ENCODE data around the gene RBM34. TPM values are rescaled to one million over a fixed set of nuclear protein-coding genes. Genes with fewer than 3 reads are reported as not detected.

The RBM34 gene
- total RNA-seq, 1 donor from 2014 or later, result 72.1 TPM

DNA sequence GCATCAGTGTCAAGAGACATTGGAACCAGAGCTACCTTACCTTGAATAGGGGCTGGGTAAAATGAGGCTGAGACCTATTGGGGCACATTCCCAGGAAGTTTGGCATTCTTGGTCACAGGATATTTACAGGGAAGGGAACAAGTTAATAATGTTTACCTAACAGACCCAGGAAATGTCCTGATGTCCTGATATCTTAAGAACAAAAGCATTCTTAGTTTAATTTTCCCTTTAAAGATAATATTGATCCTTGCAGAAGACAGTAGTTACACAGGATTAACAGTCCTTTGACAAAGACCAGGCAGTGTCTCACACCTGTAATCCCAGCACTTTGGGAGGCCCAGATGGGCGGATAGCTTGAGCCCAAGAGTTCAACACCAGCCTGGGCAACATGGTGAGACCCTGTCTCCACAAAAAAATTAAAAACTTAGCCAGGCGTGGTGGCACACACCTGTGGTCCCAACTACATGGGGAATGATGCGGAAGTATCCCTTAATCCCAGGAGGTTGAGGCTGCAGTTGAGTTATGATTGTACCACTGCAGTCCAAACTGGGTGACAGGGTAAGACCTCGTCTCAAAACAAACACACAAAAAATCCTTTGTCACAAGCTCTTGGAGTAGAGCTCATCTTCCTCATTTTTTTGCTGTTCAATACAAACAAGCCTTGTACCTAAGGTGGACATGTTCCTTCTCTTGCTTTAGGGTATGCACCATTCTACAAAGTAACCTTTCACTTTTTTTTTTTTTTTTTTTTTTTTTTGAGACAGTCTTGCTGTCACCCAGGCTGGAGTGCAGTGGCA, 31.1 kb downstream of the RBM34 start:
- H3K4me1 Mint-ChIP-seq, result peaks cover 15% of the 10 kb centered on the region
- H3K9me3 Mint-ChIP-seq, result no peaks in the 10 kb centered on the region
- H3K27ac Mint-ChIP-seq, result peak overlapping the region; percentile 66
- peaks cover 17% of the 10 kb centered on the region for H3K36me3 Mint-ChIP-seq
- no peaks in the 10 kb centered on the region for H3K27me3 Mint-ChIP-seq (ENCODE audit: low read depth)
- no peak for DNase-seq (ENCODE audit: low spot score in 2 of 2, unreplicated experiment in 2 of 2)
- H3K4me3 Mint-ChIP-seq, result no peak overlapping the region
- TF ChIP-seq, protein P1, sequence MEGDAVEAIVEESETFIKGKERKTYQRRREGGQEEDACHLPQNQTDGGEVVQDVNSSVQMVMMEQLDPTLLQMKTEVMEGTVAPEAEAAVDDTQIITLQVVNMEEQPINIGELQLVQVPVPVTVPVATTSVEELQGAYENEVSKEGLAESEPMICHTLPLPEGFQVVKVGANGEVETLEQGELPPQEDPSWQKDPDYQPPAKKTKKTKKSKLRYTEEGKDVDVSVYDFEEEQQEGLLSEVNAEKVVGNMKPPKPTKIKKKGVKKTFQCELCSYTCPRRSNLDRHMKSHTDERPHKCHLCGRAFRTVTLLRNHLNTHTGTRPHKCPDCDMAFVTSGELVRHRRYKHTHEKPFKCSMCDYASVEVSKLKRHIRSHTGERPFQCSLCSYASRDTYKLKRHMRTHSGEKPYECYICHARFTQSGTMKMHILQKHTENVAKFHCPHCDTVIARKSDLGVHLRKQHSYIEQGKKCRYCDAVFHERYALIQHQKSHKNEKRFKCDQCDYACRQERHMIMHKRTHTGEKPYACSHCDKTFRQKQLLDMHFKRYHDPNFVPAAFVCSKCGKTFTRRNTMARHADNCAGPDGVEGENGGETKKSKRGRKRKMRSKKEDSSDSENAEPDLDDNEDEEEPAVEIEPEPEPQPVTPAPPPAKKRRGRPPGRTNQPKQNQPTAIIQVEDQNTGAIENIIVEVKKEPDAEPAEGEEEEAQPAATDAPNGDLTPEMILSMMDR (IDR thresholded peaks at IDR 0.05; ENCODE audit: unreplicated experiment), result no peak

DNA sequence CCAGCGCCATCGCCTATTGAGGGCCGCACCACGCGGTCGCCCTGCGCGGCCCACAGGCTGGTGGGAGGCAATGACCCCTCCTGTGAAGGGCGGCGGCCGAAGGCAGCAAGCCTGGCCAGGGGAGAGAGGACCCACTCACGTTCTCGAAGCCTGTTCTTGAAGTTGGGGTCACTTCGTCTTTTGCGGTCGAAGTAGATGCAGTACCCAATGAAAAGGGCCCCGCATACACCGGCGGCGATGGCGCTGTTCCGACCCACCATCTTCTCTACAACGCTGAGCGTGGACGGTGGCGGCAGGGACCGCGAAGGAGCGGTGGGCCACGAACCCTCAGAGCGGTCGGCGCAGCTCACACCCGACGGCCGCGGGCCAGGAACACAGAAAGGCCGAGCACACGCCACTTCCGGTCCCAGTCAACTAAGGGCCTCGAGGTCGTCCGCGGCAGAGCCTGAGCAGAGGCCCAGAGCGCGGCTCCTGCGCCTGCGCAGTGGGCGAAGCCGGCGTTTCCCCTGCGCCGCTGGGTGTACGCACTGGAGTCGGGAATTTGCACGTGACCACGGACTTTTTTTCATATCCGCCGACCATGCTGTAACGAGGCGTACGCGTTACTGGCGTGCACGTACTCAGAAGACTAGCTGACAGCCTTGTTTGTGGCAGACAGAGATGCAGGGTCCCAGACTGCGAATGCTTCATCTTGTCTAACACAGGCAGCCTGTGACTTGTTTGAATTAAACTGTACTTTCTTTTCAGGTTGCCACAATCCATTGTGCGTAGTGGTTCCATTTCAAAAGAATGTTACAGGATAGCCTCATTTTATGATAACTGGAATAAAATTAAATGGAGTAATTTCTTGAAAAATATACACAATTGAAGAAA, 32.4 kb downstream of the RBM34 start, which contains the start of gene TOMM20:
Gene TOMM20 (minus strand): TSS at position 382 of the 873 bp plus-strand sequence. CDS start 122 bp downstream, at position 260.
- Mint-ChIP-seq H3K4me3 (peak within 1 kb of the TSS; percentile 97), H3K9me3 (no peaks in the 10 kb centered on the region), H3K4me1 (peaks cover 16% of the 10 kb centered on the region), H3K27ac (peak within 1 kb of the TSS; percentile 99), H3K27me3 (ENCODE audit: low read depth) (no peaks in the 10 kb centered on the region), H3K36me3 (peaks cover 15% of the 10 kb centered on the region)
- TF ChIP-seq, protein P1 (IDR thresholded peaks at IDR 0.05; ENCODE audit: unreplicated experiment), result no peak
- peak; percentile 88 to 95 for DNase-seq (ENCODE audit: low spot score in 2 of 2, unreplicated experiment in 2 of 2)

- Mint-ChIP-seq H3K4me3 (peak overlapping the region; percentile 97), H3K9me3 (no peaks in the 10 kb centered on the region), H3K36me3 (peaks cover 13% of the 10 kb centered on the region), H3K4me1 (peaks cover 20% of the 10 kb centered on the region), H3K27me3 (ENCODE audit: low read depth) (no peaks in the 10 kb centered on the region), H3K27ac (peak overlapping the region; percentile 99)
- TF ChIP-seq, protein P1 (IDR thresholded peaks at IDR 0.05; ENCODE audit: unreplicated experiment), result no peak
- no peak for DNase-seq (ENCODE audit: low spot score in 2 of 2, unreplicated experiment in 2 of 2)
Observed at GRCh38 chr1:235127732-235128455, 33.2 kb downstream of the RBM34 start.

- Mint-ChIP-seq H3K27ac (peak overlapping the region; percentile 99), H3K27me3 (ENCODE audit: low read depth) (no peaks in the 10 kb centered on the region), H3K4me1 (peaks cover 24% of the 10 kb centered on the region), H3K4me3 (peak overlapping the region; percentile 97), H3K9me3 (no peaks in the 10 kb centered on the region), H3K36me3 (peaks cover 13% of the 10 kb centered on the region)
- no peak for DNase-seq (ENCODE audit: low spot score in 2 of 2, unreplicated experiment in 2 of 2)
- TF ChIP-seq, protein P1 (IDR thresholded peaks at IDR 0.05; ENCODE audit: unreplicated experiment), result no peak
Observed at GRCh38 chr1:235127203-235127602, 33.8 kb downstream of the RBM34 start.

DNA sequence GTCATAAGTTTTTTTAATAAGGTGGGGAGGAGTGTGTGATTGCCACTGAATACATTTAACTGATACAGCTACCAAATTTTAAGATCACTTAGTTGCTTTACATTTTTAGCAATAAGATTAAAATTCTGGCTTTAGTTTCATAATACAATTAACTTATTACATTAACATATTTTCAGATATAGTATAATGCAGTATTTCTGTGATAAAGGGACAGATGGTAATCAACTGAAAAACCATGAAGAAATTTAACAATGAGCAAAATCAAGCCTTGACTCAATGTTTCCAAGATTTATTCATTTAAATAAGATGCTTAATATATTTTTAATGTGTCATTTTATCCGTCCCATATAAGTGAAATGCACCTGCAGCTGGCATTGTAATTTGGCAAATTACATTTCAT, 36.4 kb downstream of the RBM34 start:
- Mint-ChIP-seq H3K9me3 (no peaks in the 10 kb centered on the region), H3K27ac (no peak overlapping the region), H3K4me3 (no peak overlapping the region), H3K4me1 (peaks cover 24% of the 10 kb centered on the region), H3K27me3 (ENCODE audit: low read depth) (no peaks in the 10 kb centered on the region), H3K36me3 (peaks cover 17% of the 10 kb centered on the region)
- no peak for DNase-seq (ENCODE audit: low spot score in 2 of 2, unreplicated experiment in 2 of 2)
- TF ChIP-seq, protein P1 (IDR thresholded peaks at IDR 0.05; ENCODE audit: unreplicated experiment), result no peak

Data from mesothelial cell of epicardium (in vitro differentiated cells).